ENCODE results near the gene CTNNBIP1.

GRCh38 chr1:9823943-9824701 lies 85.9 kb downstream of the CTNNBIP1 start, which contains the start of gene CLSTN1:
- TF ChIP-seq EZH2 (IDR thresholded peaks at IDR 0.05) (no peak), POLR2A (IDR thresholded peaks at IDR 0.05; ENCODE audit: borderline replicate concordance, extremely low read depth, insufficient read depth, insufficient read length) (no peak), JUND (IDR thresholded peaks at IDR 0.05) (no peak), CTCF (IDR thresholded peaks at IDR 0.05 in 2 of 3, conservative IDR thresholded peaks at IDR 0.05 in 1 of 3; ENCODE audit: borderline replicate concordance in 1 of 3, insufficient read depth in 1 of 3, low read depth in 2 of 3, low read length in 2 of 3) (no peak), ZBTB33 (IDR thresholded peaks at IDR 0.05; ENCODE audit: extremely low read depth, insufficient replicate concordance, low read length) (no peak), REST (IDR thresholded peaks at IDR 0.05; ENCODE audit: low read depth) (no peak), SRF (IDR thresholded peaks at IDR 0.05; ENCODE audit: low read depth) (no peak), FOSL1 (IDR thresholded peaks at IDR 0.05; ENCODE audit: low read depth) (no peak), CBX3 (IDR thresholded peaks at IDR 0.05; ENCODE audit: low read depth) (no peak), EZH2phosphoT487 (IDR thresholded peaks at IDR 0.05; ENCODE audit: borderline replicate concordance) (no peak)

All from HCT116 (cell line).